ENCODE data around the gene ELL3.

ELL3 gene

GRCh38 chr15:43723151-43723550 is 53.6 kb downstream of the ELL3 start:
- TF ChIP-seq CTCF (IDR thresholded peaks at IDR 0.05; ENCODE audit: unreplicated experiment in 3 of 3): no peak
- H3K4me1 Mint-ChIP-seq: no peaks in the 10 kb centered on the region
- H3K4me3 Mint-ChIP-seq: no peak overlapping the region
- peaks cover 13% of the 10 kb centered on the region for H3K27me3 Mint-ChIP-seq (ENCODE audit: low read depth)
- no peaks in the 10 kb centered on the region for H3K9me3 Mint-ChIP-seq
- H3K36me3 Mint-ChIP-seq (ENCODE audit: low read depth): no peaks in the 10 kb centered on the region
- H3K27ac Mint-ChIP-seq: no peak overlapping the region

Data from nephron (organoid).